ENCODE data around the gene PDE4B.

- no peak for TF ChIP-seq POLR2A (IDR thresholded peaks at IDR 0.05)
- TF ChIP-seq, protein P1, sequence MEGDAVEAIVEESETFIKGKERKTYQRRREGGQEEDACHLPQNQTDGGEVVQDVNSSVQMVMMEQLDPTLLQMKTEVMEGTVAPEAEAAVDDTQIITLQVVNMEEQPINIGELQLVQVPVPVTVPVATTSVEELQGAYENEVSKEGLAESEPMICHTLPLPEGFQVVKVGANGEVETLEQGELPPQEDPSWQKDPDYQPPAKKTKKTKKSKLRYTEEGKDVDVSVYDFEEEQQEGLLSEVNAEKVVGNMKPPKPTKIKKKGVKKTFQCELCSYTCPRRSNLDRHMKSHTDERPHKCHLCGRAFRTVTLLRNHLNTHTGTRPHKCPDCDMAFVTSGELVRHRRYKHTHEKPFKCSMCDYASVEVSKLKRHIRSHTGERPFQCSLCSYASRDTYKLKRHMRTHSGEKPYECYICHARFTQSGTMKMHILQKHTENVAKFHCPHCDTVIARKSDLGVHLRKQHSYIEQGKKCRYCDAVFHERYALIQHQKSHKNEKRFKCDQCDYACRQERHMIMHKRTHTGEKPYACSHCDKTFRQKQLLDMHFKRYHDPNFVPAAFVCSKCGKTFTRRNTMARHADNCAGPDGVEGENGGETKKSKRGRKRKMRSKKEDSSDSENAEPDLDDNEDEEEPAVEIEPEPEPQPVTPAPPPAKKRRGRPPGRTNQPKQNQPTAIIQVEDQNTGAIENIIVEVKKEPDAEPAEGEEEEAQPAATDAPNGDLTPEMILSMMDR (IDR thresholded peaks at IDR 0.05): no peak
These were observed 447.1 kb downstream of the PDE4B start for GRCh38 chr1:66239834-66240233.

Measured in heart left ventricle (tissue), 13 donors.